Parathyroid adenoma (tissue), 2 donors: ENCODE data around the gene LIMCH1.

Experiments used
- H2AFZ ChIP-seq: fragments of 300-600 bp; sonication (generic); one replicate; pipeline ENCODE4 v1.7.0; 2017; ENCODE audit warnings: antibody characterized with exemption, mild to moderate bottlenecking
- H3K27ac ChIP-seq: fragments of 300-600 bp; sonication (generic); one replicate; pipeline ENCODE4 v1.7.0; 2017
- H3K27me3 ChIP-seq: fragments of 300-600 bp; sonication (generic); one replicate; pipeline ENCODE4 v1.7.0; 2017; ENCODE audit warnings: low read length; ENCODE audit not compliant: control insufficient read depth, insufficient read depth
- H3K36me3 ChIP-seq: fragments of 300-600 bp; sonication (generic); one replicate; pipeline ENCODE4 v1.7.0; 2017; ENCODE audit warnings: low read length; ENCODE audit not compliant: control insufficient read depth, insufficient read depth
- H3K4me1 ChIP-seq: fragments of 300-600 bp; sonication (generic); one replicate; pipeline ENCODE4 v1.7.0; 2017; ENCODE audit warnings: control low read depth
- H3K4me2 ChIP-seq: fragments of 300-600 bp; sonication (generic); one replicate; pipeline ENCODE4 v1.7.0; 2017; ENCODE audit warnings: low read length
- H3K4me3 ChIP-seq: fragments of 300-600 bp; sonication (generic); one replicate; pipeline ENCODE4 v1.7.0; 2017; ENCODE audit warnings: low read depth, low read length
- H3K79me2 ChIP-seq: fragments of 300-600 bp; sonication (generic); one replicate; pipeline ENCODE4 v1.7.0; 2017; ENCODE audit warnings: control low read depth
- H3K9ac ChIP-seq: fragments of 300-600 bp; sonication (generic); one replicate; pipeline ENCODE4 v1.7.0; 2017; ENCODE audit warnings: mild to moderate bottlenecking
- H3K9me3 ChIP-seq: fragments of 300-600 bp; sonication (generic); one replicate; pipeline ENCODE4 v1.7.0; 2017; ENCODE audit warnings: low read length; ENCODE audit not compliant: control insufficient read depth
- TF ChIP-seq, protein P1 (sequence below): fragments of 300-600 bp; sonication (generic); IDR thresholded peaks from one replicate; pipeline ENCODE4 v1.7.0; 2017; ENCODE audit warnings: antibody characterized with exemption, mild to moderate bottlenecking
- donor health status: primary hyperparathyroidism.

The LIMCH1 gene

DNA sequence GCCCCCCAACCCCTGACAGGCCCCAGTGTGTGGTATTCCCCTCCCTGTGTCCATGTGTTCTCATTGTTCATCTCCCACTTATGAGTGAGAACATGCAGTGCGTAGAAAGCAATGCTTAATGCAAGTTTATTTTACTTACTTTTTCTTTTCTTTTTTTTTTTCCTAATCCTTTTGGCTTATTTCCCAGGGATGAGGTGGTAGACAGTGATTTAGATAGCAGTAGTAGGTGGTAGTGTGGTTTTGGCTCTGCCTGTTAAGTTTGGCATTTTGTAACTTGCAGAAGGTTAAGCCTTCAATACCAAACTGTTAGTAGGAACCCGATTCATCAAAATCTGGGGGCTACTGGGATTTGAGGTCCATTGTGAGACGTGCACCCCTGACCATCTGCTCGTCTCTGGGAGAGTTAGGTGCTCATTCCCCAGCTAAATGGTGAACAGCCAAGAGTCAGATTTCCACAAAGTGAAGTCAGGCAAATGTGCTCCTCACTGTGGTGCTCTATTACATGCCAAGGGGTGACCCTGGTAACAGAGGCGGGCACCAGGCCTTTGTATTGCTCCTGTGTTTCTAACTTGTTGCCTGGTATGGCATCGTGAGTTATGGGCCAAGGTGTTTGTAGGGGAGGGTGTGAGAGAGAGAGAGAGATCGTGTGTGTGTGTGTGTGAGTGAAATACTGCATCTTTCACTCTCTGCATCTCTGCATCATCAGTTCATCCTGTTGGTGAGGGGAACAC is 140.3 kb downstream of the LIMCH1 start:
- Histone ChIP-seq H3K27me3 (no peaks in the 10 kb centered on the region), H2AFZ (no peak overlapping the region), H3K9ac (no peak overlapping the region), H3K4me1 (no peaks in the 10 kb centered on the region), H3K4me3 (no peak overlapping the region), H3K4me2 (no peak overlapping the region), H3K27ac (no peak overlapping the region), H3K9me3 (no peaks in the 10 kb centered on the region), H3K79me2 (no peaks in the 10 kb centered on the region), H3K36me3 (no peaks in the 10 kb centered on the region)
- TF ChIP-seq, protein P1, sequence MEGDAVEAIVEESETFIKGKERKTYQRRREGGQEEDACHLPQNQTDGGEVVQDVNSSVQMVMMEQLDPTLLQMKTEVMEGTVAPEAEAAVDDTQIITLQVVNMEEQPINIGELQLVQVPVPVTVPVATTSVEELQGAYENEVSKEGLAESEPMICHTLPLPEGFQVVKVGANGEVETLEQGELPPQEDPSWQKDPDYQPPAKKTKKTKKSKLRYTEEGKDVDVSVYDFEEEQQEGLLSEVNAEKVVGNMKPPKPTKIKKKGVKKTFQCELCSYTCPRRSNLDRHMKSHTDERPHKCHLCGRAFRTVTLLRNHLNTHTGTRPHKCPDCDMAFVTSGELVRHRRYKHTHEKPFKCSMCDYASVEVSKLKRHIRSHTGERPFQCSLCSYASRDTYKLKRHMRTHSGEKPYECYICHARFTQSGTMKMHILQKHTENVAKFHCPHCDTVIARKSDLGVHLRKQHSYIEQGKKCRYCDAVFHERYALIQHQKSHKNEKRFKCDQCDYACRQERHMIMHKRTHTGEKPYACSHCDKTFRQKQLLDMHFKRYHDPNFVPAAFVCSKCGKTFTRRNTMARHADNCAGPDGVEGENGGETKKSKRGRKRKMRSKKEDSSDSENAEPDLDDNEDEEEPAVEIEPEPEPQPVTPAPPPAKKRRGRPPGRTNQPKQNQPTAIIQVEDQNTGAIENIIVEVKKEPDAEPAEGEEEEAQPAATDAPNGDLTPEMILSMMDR, result no peak

DNA sequence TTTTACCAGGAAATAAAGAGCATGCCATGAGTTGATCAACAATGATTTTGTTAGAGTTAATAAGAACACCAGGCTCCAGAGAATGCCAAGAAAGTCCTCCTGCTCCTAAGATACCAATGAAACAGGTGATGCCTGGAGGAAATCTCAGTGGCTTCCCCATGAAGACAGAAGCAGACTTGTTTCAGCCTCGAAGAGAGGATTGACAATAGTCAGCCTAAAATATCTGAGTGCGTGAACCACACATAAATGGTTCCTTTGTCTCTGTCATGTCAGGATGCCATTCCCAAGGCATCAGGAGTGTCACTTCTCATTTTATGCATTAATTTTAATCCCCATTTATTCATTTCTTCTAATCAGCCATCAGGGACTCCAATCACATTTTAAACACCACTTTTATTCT is 141.0 kb downstream of the LIMCH1 start:
- H3K9ac ChIP-seq, result no peak overlapping the region
- no peaks in the 10 kb centered on the region for H3K36me3 ChIP-seq
- H3K27me3 ChIP-seq, result no peaks in the 10 kb centered on the region
- H3K9me3 ChIP-seq, result no peaks in the 10 kb centered on the region
- no peak overlapping the region for H3K4me2 ChIP-seq
- no peaks in the 10 kb centered on the region for H3K4me1 ChIP-seq
- no peak overlapping the region for H3K27ac ChIP-seq
- H3K79me2 ChIP-seq, result no peaks in the 10 kb centered on the region
- no peak overlapping the region for H3K4me3 ChIP-seq
- TF ChIP-seq, protein P1, result no peak
- no peak overlapping the region for H2AFZ ChIP-seq

DNA sequence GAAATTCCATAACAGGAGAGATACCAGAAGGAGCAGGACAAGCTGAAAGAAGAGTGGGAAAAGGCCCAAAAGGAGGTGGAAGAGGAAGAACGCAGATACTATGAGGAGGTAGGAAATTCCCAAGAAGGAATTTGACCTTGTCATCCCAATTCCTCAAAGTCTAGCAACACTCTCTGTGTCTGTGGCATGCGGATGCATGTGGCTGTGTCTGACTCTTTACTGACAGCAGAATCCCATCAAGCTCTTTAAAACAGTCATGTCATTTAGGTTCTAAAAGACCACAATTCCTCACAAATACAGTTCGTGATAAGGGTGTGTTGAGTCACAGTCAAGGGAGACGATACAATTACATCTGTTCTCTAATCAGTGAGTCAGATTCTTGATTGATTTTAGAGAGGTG is 142.0 kb downstream of the LIMCH1 start:
- H3K4me3 ChIP-seq, result no peak overlapping the region
- H2AFZ ChIP-seq, result no peak overlapping the region
- H3K9me3 ChIP-seq, result no peaks in the 10 kb centered on the region
- no peak overlapping the region for H3K9ac ChIP-seq
- H3K4me2 ChIP-seq, result no peak overlapping the region
- H3K36me3 ChIP-seq, result no peaks in the 10 kb centered on the region
- no peaks in the 10 kb centered on the region for H3K4me1 ChIP-seq
- no peaks in the 10 kb centered on the region for H3K79me2 ChIP-seq
- TF ChIP-seq, protein P1, result no peak
- no peaks in the 10 kb centered on the region for H3K27me3 ChIP-seq
- H3K27ac ChIP-seq, result no peak overlapping the region

DNA sequence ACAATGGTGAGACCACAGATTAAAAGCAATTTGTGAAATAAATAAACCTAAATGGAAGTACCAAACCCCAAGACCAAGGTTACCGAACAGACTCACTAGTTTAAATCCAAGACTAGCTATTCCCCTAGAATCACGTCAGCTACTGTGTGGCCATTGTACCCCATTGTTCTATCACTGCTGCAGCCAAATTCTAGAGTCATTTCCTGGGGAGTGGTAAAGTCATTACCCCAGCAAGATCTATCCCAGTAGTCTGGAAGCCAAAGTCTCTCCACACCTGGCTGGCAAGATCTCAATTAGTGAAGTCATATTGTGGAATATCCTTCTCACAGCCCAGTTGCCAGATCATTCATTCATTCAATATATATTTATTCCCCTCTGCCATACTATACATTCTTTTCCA is 143.1 kb downstream of the LIMCH1 start:
- Histone ChIP-seq H3K4me2 (no peak overlapping the region), H3K36me3 (no peaks in the 10 kb centered on the region), H3K9me3 (no peaks in the 10 kb centered on the region), H2AFZ (no peak overlapping the region), H3K4me3 (no peak overlapping the region), H3K79me2 (no peaks in the 10 kb centered on the region), H3K27ac (no peak overlapping the region), H3K27me3 (no peaks in the 10 kb centered on the region), H3K4me1 (no peaks in the 10 kb centered on the region), H3K9ac (no peak overlapping the region)
- TF ChIP-seq, protein P1, result no peak

DNA sequence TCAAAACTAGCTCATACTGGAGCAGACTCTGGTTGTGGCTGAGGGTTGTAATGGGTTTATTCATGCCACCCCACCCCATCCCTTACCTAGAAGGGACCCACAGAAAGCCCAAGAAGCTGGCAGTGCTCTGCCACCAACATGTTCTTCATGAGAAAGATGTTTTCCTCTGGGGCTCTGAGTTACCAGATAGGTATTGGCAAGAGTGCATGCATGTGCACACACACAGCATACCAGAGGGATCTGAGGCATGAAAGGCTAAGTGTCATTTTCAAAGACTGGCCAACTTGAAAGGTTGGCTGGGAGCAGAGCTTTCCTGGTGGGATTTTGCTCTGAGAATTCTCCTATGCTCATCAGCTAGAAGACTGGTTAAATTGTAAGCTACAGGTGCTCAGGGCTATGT is 145.4 kb downstream of the LIMCH1 start:
- no peaks in the 10 kb centered on the region for H3K9me3 ChIP-seq
- no peak overlapping the region for H3K4me3 ChIP-seq
- no peaks in the 10 kb centered on the region for H3K27me3 ChIP-seq
- H3K79me2 ChIP-seq, result no peaks in the 10 kb centered on the region
- no peak overlapping the region for H3K9ac ChIP-seq
- H3K27ac ChIP-seq, result no peak overlapping the region
- no peak overlapping the region for H3K4me2 ChIP-seq
- TF ChIP-seq, protein P1, result no peak
- H2AFZ ChIP-seq, result no peak overlapping the region
- no peaks in the 10 kb centered on the region for H3K4me1 ChIP-seq
- no peaks in the 10 kb centered on the region for H3K36me3 ChIP-seq
